Eye (tissue), 1 donor: ENCODE data around the gene SLC1A3.
A peak's percentile ranks its signal among the peaks of the same experiment; 100 is the strongest.
"Not testable (repeated sequence)": the region's sequence is repeated elsewhere in the genome, so short reads cannot be mapped to it uniquely, and the experiment has no call there.

ENCODE experiments used
- DNase-seq: peaks from one replicate; pipeline ENCODE4 v3.0.0-alpha.2; 2015

The SLC1A3 gene

GRCh38 chr5:36631620-36632362 lies 25.4 kb downstream of the SLC1A3 start:
- DNase-seq, result no peak

DNA sequence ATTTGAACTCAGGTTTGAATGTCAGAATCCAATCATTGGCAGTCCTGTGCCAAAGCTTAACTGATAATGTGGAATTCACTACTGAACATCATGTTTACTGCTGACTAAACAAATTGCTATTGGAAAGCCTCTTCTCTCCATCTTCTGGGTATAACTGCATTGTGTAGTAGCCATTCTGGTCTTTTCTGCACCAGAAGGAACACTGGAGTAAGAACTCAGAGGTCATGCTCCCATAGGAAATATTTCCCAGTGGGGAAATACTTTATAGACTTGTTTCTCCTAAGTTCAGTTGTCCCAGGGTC lies 25.9 kb downstream of the SLC1A3 start:
- no peak for DNase-seq

DNA sequence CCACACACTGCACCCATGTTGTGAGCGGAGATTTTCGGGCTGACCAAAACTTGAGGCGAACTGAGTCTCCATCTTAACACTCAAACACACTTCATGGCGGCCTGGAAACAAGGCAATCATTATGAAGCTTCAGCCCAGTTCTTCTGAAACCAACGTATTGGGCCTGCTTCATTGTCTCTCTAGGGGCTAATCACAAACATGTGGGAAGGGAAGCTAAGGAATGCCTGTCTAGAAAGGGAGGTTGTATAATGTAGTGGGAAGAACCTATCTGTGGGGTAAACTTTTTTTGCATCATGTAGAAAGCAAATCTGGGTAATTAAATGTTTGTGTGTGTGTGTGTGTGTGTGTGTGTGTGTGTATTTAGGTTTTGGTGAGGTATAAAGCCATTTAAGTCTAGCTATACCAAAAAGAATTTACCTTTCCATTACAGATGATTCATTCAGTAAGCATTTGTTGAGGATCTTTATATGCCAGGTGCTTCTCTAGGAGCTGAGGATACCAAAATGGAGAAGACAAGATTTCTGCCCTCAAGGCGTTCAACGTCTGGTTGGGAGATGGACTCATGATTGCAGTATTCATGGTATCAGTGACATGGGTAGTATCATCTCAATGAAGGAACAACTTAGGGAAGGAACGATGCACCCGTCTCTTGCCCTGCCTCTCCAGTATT lies 29.4 kb downstream of the SLC1A3 start:
- no peak for DNase-seq

GRCh38 chr5:36637101-36637500 lies 30.7 kb downstream of the SLC1A3 start:
- no peak for DNase-seq

DNA sequence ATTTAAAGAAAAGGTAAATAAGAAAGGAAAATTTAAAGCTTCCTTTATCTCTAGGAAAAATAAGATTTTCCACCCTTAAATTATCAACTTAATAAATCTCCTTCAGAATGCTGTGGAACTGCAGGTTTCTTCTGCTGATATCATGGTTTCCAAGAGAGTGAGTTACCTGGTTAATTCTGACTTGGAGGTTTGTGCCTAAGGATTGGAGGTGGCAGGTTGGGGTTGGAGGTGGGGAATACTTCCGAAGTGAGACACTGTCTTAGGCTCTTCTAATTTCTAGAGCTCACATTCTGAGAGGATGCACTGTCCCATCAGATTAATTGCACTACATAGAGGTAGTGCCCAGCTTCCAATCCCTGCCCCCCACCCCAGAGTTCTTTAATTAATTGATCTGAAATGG lies 31.1 kb downstream of the SLC1A3 start:
- DNase-seq, result no peak

DNA sequence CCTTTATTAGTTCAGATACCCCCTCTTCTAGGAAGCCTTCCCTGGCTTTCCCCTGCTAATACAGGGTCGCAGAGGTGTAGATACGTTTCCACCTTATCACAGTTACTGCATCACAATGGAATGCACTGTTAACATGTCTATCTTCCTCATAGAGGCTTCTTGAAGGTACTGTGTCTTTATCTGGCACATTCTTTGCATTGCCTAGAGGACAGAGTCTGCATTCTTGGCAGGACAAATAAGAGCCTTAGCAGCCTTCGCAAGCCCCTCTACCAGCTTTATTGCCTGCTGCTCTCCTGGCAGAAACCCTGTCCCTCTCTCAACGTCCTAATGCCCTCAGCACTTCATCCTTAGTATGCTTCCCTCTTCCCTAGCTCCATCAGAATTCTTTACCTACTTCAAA lies 31.6 kb downstream of the SLC1A3 start:
- no peak for DNase-seq

DNA sequence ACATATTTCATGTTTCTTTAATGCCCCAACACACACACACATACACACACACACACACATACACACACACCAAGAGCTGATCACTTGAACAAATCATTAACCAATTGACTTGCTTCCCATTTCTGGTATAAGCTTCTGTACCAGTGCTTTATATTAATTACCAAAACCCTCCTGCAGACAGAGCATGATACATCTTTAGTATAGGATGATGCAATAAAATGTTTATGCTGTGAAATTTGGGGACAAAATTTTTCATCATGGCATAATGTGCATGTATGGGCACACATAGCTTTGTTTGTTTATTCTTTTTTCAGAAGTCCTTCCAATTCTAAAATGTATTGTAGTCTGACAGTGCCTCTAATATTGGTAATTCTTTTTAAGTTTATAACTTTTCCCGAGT lies 34.5 kb downstream of the SLC1A3 start:
- no peak for DNase-seq

DNA sequence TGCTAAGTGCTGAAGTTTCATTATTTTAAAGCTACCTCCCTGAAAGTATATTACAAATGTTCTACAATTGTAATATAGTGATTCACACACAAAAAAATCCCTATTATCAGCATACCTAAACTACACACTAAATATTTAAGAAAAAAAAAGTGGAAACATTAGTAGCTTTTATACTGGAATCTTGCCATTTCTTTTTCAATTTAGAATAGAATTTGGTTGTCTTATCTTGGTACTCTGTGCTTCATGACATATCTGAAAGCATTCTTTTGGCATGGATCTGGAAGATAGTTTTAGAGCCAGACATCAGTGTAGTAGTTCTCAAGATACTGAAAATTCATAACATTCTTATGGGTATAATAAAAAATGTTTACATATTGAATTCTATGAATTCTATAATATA lies 35.0 kb downstream of the SLC1A3 start:
- DNase-seq, result no peak

GRCh38 chr5:36642089-36642488 lies 35.7 kb downstream of the SLC1A3 start:
- no peak for DNase-seq

DNA sequence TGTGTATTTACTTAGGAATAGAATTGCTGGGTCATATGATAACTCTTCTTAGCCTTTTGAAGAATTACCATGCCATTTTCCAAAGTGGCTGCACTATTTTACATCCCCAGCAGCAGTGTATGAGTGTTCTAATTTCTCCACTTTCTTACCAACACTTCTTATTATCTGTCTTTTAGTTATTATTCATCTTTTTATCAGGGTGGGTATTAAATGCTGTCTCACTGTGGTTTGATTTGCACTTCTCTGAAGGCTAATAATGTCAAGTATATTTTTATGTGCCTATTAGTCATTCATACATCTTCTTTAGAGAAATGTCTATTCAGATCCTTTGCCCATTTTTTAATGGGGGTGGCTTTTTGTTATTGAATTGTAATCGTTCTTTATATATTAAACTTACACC lies 36.8 kb downstream of the SLC1A3 start:
- no peak for DNase-seq

DNA sequence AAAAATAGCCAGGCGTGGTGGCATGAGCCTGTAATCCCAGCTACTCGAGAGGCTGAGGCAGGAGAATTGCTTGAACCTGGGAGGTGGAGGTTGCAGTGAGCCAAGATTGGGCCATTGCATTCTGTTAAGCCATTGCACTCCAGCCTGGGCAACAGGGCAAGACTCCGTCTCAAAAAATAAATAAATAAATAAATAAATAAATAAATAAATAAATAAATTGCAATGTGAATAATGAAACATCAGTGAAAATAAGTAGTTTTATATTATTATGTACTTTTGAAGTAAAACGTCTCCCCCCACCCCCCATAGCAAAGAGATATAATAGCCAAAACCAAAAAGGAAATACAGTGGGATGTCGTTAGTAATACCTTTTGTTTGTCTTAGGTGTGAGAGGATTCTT lies 37.4 kb downstream of the SLC1A3 start:
- not testable (repeated sequence) for DNase-seq

DNA sequence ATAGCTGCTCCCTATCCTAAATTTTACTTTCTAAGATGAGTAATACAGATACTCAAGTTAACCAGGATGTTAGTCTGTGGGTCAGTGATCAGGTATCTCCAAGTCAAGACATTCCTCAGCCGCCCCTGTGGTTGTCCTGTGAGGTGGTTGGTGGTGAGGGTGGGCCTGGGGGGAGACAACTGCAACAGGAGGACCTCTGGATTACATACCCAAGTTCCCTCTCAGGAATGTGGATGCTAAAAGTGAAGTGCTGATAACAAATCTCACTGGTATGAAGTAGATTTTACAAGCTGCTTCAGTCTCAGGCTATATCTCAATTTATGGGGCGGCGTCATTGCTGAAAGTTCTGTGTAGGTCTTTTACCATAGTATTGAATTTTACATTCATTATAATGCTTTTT lies 38.3 kb downstream of the SLC1A3 start:
- DNase-seq, result no peak

DNA sequence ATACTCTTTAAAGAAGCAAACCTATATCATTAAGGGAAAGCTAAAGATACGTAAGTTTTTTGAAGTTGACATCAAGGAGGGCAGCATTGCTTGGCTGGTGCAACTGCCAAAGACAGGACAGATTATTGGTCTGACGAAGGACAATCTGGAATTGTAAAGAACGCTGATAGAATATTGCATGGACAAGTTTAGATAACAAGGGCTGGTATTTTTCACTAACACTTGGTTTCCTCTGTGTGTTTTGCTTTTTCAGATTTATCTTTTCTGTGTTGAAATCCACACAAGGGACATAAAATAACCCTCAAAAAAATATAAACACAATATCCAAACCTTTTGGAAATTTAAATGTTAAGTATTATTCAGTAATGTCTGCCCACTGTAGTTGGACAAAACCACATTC lies 39.7 kb downstream of the SLC1A3 start:
- DNase-seq, result no peak

- DNase-seq, result no peak
Measured at GRCh38 chr5:36646507-36647023, 40.2 kb downstream of the SLC1A3 start.

- no peak for DNase-seq
Measured at GRCh38 chr5:36647046-36647445, 40.6 kb downstream of the SLC1A3 start.

DNA sequence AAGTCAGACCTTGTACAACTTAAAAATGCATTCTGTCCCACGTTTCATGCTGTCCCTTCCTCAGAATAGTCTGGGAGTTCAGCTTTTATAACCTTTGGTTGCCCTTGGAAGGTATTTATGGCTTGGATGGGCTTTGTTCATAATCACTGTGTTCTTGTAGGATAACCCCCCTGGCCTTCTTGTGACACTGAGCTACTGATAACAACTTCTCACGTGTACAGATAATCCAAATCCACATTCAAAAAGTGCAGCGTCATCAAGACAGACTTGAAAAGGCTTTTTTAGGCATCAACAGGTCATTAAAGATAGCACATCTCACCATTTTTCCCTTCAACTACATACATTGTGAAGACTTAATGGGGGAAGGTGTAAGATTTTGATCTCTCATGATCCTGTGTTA lies 42.0 kb downstream of the SLC1A3 start:
- DNase-seq, result no peak

DNA sequence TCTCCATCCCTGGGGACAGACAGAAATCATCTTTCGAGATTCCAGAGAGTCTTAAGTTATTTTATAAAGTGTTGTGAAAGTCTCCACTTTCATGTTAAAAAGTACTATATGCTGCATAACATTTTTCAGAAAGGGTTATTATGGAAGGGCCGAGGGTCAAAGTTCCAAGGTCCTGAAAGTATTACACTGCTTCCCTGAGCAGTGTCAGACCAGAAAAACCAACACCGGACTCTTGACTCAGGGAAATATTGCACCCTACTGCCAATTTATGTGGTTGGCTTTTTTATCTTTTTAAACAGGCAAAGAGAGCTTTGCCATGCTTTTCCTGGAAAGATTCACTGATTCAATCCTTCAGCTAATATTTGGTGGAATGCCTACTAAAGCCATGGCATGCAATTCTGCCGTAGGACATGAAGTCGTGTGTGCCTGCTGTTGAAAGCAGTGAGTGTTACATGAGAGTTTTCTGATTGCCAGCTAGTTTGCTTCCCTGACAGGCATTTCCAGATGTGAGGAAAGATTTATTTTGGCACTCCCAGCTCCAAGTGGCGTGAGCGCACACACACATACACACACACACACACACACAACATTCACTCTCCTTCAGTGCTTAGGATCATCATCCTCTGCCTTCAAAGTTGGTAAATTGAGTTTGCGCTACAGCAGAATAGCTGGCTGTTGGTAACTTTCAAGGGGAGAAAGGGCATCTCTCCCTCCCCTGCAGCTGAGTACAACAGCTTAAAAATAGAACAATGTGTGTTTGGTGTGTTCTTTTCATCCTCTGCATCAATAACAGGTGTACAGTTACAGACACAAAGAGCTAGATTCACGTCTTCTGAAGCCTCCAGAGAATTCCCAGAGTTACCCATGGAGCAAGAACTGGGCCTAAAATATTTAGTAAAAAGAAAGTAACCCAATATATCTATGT lies 45.6 kb downstream of the SLC1A3 start:
- peak; percentile 48 for DNase-seq

DNA sequence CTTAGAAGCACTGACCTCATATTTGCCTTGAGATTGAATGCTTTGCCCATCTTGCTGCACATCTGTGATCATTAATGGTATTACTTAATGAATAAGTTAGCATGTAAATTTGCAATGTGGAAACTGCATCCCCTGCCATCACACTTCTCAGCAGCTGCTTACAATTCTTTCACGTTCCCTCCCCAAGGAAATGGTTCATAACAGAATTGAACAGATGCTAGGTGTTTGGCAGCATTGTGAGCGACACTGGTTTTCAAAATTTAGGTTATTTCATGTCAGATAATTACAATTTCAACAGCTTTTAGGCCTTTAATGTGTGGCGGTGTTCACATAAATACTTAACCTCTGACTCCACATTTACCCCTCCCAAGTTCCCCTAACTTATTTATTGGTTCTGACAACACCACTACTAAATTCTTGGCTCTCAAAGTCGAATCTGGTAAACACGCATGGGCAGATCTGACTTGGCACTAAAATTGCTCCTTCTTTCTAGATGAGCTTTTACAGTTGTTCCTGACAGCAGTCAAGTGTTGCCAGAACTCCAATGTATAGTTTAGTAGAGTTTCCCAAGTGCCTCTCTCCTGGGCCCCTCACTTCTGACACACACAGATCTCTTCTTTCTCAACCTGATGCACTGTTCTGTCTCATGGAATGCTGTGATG lies 46.8 kb downstream of the SLC1A3 start:
- peak; percentile 32 for DNase-seq

DNA sequence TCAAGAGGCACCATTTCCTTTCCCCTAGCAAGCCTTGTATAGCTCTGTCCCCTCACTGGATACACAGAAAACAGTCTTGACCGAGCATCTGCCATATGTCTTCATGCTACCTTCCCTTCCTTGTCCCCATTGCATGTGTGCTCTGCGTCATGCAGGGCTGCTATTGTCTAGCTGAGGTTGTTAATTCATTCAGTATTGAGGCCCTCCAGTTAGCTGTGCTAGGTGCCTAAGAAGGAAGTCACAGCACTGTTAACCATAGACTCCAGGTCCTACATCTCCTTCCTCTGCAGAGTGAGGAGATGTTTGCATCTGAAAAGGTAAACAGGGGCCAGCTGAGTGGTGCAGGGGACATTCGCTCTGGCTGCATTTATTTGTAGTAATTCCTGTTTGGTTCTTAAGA lies 48.2 kb downstream of the SLC1A3 start:
- no peak for DNase-seq

DNA sequence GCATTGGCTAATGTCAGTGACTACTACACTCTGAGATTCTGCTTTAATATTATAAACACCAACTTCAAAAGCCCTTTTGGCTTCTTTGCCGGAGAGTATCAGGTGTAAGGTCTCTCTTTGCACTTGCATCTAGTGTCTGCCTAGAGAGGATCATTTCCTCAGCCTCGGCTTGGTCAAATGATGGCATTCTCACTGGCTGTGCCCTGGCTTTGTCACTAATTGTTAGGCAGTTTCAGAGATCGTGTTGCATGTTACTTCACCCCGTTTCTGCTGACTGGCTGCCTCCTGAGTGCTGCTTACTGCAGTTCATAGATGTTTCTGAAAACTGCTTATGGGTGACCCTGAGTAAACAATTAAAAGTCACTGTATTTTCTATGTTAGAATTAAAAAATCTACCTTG lies 48.8 kb downstream of the SLC1A3 start:
- peak; percentile 57 for DNase-seq

GRCh38 chr5:36656556-36656955 lies 50.1 kb downstream of the SLC1A3 start:
- DNase-seq, result peak; percentile 10

GRCh38 chr5:36657563-36657995 lies 51.2 kb downstream of the SLC1A3 start:
- peak; percentile 71 for DNase-seq
